Stimulated activated memory B cell treated with anti-CD40 and anti-IgM and Interleukin-4, amounts not matched to agents 10 μg/mL and 1 μg/mL and 100 μg/mL, for 72 hours (primary cell): ENCODE measurements around the gene PRRG4.
"Not testable (repeated sequence)": the region's sequence is repeated elsewhere in the genome, so short reads cannot be mapped to it uniquely, and the experiment has no call there.

Experiments used
- ATAC-seq: fragments of 150-1000 bp; cut with Tn5 transposase; 2 replicates; pipeline ENCODE4 v1.10.0; 2021
- H3K27ac Mint-ChIP-seq: one replicate; pipeline ENCODE4 v1.8.0; 2022; ENCODE audit warnings: mild to moderate bottlenecking, mixed read lengths
- H3K27me3 Mint-ChIP-seq: one replicate; pipeline ENCODE4 v1.8.0; 2022; ENCODE audit warnings: mixed read lengths
- H3K36me3 Mint-ChIP-seq: one replicate; pipeline ENCODE4 v1.8.0; 2022; ENCODE audit warnings: mixed read lengths
- H3K4me1 Mint-ChIP-seq: one replicate; pipeline ENCODE4 v1.8.0; 2022; ENCODE audit warnings: mixed read lengths
- H3K4me3 Mint-ChIP-seq: one replicate; pipeline ENCODE4 v1.8.0; 2022; ENCODE audit warnings: mild to moderate bottlenecking, moderate library complexity, mixed read lengths
- H3K9me3 Mint-ChIP-seq: one replicate; pipeline ENCODE4 v1.8.0; 2022; ENCODE audit warnings: mixed read lengths

The PRRG4 gene

DNA sequence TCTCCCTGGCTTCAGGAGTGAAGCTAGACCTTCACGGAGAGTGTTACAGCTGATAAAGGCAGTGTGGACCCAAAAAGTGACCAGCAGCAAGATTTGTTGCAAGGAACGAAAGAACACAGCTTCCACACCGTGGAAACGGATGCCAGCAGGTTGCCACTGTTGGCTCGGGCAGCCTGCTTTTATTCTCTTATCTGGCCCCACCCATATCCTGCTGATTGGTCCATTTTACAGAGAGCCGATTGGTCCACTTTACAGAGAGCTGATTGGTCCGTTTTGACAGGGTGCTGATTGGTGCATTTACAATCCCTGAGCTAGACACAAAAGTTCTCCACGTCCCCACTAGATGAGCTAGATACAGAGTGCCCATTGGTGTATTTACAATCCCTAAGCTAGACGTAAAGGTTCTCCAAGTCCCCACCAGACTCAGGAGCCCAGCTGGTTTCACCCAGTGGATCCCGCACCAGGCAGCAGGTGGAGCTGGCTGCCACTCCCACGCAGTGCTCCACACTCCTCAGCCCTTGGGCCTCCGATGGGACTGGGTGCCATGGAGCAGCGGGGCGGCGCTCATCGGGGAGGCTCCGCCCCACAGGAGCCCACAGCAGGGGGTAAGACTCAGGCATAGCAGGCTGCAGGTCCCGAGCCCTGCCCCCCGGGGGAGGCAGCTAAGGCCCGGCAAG lies 58.1 kb downstream of the PRRG4 start:
- not testable (repeated sequence) for H3K4me3 Mint-ChIP-seq, H3K27me3 Mint-ChIP-seq, ATAC-seq, H3K9me3 Mint-ChIP-seq, H3K27ac Mint-ChIP-seq, H3K36me3 Mint-ChIP-seq
- H3K4me1 Mint-ChIP-seq = peaks cover 11% of the 10 kb centered on the region

DNA sequence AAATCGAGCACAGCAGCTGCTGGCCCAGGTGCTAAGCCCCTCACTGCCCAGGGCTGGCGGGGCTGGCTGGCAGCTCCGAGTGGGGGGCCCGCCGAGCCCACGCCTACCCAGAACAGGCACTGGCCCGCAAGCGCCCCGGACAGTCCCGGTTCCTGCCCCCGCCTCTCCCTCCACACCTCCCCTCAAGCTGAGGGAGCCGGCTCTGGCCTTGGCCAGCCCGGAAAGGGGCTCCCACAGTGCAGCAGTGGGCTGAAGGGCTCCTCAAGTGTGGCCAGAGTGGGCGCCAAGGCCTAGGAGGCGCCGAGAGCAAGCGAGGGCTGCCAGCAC lies 58.6 kb downstream of the PRRG4 start:
- not testable (repeated sequence) for H3K27ac Mint-ChIP-seq, ATAC-seq, H3K4me3 Mint-ChIP-seq, H3K9me3 Mint-ChIP-seq, H3K36me3 Mint-ChIP-seq, H3K27me3 Mint-ChIP-seq
- peaks cover 13% of the 10 kb centered on the region for H3K4me1 Mint-ChIP-seq

DNA sequence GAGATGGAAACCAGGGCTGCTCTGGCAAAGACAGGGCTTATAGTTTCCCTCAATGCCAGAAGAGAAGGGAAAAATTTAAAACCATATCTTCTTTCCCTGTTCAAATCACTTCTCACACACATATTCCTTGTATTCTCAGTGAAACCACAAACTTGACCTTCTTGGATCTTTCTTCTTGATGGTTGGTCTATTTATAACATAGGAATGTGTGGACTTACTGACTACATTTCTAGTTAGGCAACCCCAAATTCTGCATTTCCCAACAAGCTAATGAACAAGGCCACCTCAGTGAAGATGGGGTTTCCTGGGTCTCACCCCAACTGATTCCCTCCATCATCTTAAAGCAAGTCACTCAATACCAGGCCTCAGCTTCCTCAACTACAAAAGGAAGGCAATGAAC lies 59.1 kb downstream of the PRRG4 start:
- peaks cover 17% of the 10 kb centered on the region for H3K4me1 Mint-ChIP-seq
- ATAC-seq = no peak
- H3K36me3 Mint-ChIP-seq = no peaks in the 10 kb centered on the region
- no peak overlapping the region for H3K4me3 Mint-ChIP-seq
- H3K9me3 Mint-ChIP-seq = no peaks in the 10 kb centered on the region
- no peaks in the 10 kb centered on the region for H3K27me3 Mint-ChIP-seq
- no peak overlapping the region for H3K27ac Mint-ChIP-seq

DNA sequence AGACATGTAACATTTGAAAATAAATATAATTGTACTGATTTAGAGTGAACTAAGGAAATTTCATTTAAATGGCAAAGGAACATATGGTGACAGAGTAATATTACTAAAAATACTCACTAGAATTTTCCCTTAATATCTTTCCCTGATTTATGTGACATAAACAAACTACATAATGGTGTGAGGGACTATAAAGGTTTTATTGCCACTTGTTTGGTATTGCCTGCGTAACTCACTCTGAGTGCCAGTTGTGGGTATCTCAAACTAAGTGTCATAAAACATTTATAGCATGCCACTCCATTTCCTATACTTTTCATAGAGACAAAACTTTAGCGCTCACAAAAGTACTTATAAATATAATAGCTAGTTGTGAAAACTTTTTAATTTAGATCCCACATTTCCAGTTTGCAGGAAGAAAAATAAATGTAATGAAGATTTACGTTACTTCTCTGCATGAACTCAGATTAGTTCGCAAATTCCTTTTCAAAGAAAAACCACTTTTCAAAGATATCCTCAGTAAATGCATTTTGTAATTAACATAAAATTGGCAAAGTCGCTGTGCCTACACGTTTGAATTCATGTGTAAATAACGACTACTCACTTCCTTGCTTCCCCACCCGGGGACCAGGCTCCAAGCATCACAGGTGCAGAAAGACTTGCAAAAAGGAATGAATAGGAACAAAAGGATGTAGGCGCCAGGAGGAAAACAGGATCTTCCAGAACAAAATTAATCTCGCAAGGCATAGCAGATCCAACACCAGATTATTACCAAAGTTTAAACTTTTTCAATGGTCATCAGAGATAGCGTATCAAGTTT lies 61.3 kb downstream of the PRRG4 start:
- no peak overlapping the region for H3K4me3 Mint-ChIP-seq
- no peaks in the 10 kb centered on the region for H3K36me3 Mint-ChIP-seq
- H3K9me3 Mint-ChIP-seq = no peaks in the 10 kb centered on the region
- H3K27me3 Mint-ChIP-seq = no peaks in the 10 kb centered on the region
- peak overlapping the region; percentile 98 for H3K27ac Mint-ChIP-seq
- peaks cover 33% of the 10 kb centered on the region for H3K4me1 Mint-ChIP-seq
- ATAC-seq = no peak

DNA sequence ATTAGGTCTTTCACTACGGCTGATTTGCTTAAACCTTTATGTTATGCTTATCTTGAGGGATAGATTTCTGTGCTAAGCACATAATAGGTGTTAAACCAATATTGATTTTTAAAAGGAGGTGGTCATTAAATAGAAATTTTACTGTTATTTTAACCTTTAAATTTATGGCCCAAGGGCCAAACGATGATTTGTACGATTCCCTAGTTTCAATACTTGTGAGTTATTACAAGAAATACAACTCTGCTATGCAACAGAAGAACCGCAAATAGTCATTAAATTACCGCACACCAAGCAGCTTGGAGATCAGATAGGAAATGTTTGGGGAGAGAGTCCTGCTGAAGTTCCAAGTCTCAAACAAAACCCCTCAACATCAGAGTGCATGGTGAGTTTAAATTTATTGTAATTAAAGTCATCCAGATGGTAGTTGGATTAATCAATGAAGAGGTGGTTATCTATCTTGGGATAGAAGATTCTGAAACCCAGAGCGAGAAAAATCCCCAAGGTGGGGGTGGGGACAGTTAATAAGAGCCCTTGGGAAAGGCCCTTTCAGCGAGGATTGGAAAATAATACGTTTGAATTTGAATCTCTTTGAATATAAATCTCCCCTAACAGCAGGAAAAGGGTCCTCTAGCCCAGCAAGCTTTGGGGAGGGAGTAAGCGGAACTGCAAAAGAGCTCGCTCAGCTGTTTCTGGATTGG lies 62.1 kb downstream of the PRRG4 start:
- Mint-ChIP-seq H3K27ac (peak overlapping the region; percentile 98), H3K4me3 (peak overlapping the region; percentile 78), H3K4me1 (peaks cover 33% of the 10 kb centered on the region), H3K36me3 (no peaks in the 10 kb centered on the region), H3K27me3 (no peaks in the 10 kb centered on the region), H3K9me3 (no peaks in the 10 kb centered on the region)
- no peak for ATAC-seq

DNA sequence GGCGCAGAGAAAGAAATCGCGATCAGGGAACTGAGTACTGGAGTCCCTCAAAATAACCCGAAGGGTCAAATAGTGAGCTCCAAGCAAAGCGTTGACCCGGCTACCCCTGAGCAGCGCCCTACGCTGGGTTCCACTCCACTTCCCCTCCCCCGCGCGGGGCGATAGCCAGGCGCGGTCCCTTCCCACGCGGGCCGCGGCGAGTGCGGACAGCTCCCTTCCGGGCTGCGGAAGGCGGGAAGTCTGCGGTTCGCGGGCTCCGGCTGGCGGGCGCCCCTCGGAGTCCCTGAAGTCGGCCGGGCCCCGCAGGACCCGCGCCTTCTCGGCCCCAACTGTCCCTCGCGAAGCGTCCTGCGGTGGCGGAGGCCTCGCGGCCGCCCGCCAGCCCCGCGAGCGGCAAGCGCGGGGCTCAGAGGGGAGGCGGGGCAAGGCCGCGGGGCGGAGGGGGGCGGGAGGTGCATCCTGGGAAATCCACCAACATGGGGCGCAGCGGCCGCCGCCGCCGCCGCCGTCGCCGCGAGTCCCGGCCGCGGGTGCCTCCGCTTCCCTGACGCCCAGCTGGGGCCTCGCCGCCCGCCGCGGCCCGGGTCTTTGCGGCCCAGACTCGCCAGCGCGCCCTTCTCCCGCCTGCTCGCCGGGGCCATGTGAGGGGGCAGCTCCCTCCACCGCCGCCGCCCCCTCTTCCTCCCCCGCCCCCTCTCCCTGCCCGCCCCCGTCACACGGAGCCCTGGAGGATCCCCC lies 62.8 kb downstream of the PRRG4 start, which contains the start of gene QSER1:
QSER1 (plus strand) TSS at position 457 of the 738 bp plus-strand sequence. CDS start 315 bp downstream, outside the sequence.
- no peaks in the 10 kb centered on the region for H3K36me3 Mint-ChIP-seq
- peak within 1 kb of the TSS; percentile 99 for H3K4me3 Mint-ChIP-seq
- no peaks in the 10 kb centered on the region for H3K27me3 Mint-ChIP-seq
- H3K27ac Mint-ChIP-seq = peak within 1 kb of the TSS; percentile 98
- H3K9me3 Mint-ChIP-seq = no peaks in the 10 kb centered on the region
- peaks cover 37% of the 10 kb centered on the region for H3K4me1 Mint-ChIP-seq
- ATAC-seq = peak; percentile 85

DNA sequence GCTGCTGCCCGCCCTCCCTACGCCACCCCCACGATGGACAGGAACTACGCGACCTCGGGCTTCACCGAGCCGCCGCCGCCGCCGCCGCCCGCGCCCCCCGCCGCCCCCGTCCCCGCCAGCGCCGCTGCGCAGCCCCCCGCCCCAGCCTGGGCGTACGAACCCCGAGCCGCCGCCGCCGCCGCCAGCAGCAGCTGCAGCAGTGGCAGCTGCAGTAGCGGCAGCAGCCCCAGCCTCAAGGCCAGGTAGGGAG lies 63.3 kb downstream of the PRRG4 start:
- no peak for ATAC-seq
- H3K9me3 Mint-ChIP-seq = no peaks in the 10 kb centered on the region

DNA sequence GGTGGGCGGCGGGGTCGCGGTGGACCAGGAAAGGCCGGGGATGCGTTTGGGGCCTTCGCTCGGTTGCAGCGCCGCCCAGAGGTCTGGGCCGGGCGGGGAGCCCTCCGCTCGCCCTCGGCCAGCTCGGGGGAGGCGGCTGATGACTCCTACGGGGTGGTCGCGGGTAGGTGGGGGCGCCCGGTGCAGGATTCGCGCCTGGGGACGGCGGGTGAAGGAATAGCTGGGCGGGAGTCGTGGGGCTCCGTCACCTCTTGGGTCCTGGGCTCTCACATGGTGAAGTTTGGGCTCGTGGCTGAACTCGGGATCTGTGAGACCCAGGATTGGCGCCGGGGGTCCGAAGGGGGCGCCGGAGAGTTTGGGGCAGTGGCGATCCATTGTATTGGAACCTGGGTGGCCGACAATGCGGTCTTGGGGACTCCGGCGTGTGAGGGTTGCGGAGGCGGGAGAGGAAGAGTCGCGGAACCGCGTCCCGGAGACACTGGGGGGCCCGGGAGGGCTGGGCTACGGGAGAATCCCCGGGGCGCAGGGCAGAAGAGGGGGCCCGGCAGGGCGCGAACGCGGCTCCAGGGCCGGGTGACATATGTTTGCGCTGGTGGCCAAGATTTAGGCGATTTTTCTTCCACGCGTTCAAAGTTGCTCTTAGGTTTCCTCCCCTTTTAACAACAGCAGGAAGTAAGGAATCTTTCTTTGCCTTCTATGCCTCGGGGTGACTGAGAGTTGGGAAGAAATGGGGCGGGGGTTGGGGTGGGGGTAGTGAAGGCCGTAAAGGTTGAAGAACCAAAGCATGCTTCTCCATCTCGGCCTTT lies 63.8 kb downstream of the PRRG4 start:
- H3K27ac Mint-ChIP-seq = peak overlapping the region; percentile 98
- no peaks in the 10 kb centered on the region for H3K27me3 Mint-ChIP-seq
- H3K9me3 Mint-ChIP-seq = no peaks in the 10 kb centered on the region
- ATAC-seq = peak; percentile 71
- H3K4me1 Mint-ChIP-seq = peaks cover 44% of the 10 kb centered on the region
- peak overlapping the region; percentile 99 for H3K4me3 Mint-ChIP-seq
- H3K36me3 Mint-ChIP-seq = no peaks in the 10 kb centered on the region

More for the DNA sequence above, 63.3 kb downstream of the PRRG4 start:
- Mint-ChIP-seq H3K4me3 (peak overlapping the region; percentile 99), H3K27ac (peak overlapping the region; percentile 98), H3K4me1 (peaks cover 42% of the 10 kb centered on the region), H3K36me3 (no peaks in the 10 kb centered on the region), H3K27me3 (no peaks in the 10 kb centered on the region)

DNA sequence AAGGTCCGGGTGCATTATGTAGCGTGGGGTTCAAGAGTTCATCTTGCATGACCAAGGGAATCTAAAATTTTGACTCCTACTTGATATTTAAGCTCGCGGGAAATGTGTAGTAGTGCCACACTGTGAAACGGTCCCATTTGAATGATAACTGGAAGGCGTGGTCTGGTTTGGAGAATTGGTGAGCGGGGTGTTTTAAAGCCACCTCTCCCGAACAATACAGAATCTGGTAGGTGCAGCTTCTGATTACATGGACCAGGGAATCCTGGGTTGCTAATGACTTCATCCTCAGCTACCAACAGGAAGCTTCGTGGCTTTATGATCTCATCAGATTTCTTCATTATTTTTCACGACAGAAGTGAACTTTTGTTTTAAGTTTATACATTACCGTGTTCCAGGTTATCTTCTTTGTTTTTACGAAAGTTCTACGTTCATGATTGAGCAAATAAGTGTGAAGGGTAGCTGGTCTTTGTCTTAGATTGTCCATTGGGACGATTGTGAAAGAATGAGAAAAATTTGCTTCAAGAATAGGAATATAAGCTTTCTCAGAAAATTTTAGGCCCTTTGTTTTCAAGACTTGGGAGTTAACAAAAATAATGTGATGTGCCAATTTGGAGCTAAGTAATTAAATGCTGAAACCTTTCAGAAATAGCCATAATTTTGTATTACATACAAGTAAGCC lies 64.6 kb downstream of the PRRG4 start:
- no peaks in the 10 kb centered on the region for H3K9me3 Mint-ChIP-seq
- H3K4me1 Mint-ChIP-seq = peaks cover 44% of the 10 kb centered on the region
- H3K36me3 Mint-ChIP-seq = peaks cover 6% of the 10 kb centered on the region
- H3K4me3 Mint-ChIP-seq = peak overlapping the region; percentile 99
- H3K27me3 Mint-ChIP-seq = no peaks in the 10 kb centered on the region
- ATAC-seq = no peak
- H3K27ac Mint-ChIP-seq = peak overlapping the region; percentile 98

DNA sequence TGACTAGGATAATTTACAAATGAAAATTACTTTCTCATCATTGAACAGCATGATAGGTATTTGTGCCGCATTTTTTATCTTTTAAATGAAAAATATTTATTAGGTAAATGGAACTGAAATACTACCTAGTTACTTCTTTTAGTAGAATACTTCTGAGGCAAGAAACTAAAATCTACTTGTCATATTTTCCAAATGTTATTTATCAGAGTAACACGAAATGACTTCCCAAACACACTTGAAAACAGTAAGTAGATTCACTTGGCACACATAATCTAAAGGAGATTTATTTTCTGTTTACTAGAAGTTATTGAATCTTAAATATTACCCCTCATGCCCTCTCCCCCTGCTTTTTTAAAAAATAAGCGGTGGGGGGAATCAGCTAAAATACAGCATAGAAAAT lies 65.2 kb downstream of the PRRG4 start:
- H3K27me3 Mint-ChIP-seq = no peaks in the 10 kb centered on the region
- peaks cover 12% of the 10 kb centered on the region for H3K36me3 Mint-ChIP-seq
- no peaks in the 10 kb centered on the region for H3K9me3 Mint-ChIP-seq
- H3K4me3 Mint-ChIP-seq = no peak overlapping the region
- ATAC-seq = no peak
- no peak overlapping the region for H3K27ac Mint-ChIP-seq
- H3K4me1 Mint-ChIP-seq = peaks cover 44% of the 10 kb centered on the region

DNA sequence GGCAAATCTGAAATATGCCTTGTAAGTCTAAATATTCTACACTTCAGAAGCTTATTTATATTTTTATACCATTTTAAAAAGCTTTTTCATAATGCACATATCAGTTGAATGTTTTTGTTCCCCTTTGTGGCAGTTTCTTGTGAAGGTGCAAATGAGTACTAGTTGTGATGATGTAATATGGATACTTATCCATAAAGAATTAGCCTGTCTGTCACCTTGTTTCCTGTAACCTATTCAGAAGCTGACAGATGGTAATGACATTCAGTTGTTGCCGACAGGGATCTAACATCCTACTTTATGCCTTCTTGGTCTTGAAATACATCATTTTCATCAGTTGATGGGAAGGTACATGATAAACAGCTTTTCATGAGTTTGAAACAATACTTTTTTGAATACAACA lies 65.7 kb downstream of the PRRG4 start:
- H3K36me3 Mint-ChIP-seq = peaks cover 15% of the 10 kb centered on the region
- H3K4me3 Mint-ChIP-seq = no peak overlapping the region
- no peak overlapping the region for H3K27ac Mint-ChIP-seq
- ATAC-seq = no peak
- H3K4me1 Mint-ChIP-seq = peaks cover 46% of the 10 kb centered on the region
- H3K27me3 Mint-ChIP-seq = no peaks in the 10 kb centered on the region
- no peaks in the 10 kb centered on the region for H3K9me3 Mint-ChIP-seq

DNA sequence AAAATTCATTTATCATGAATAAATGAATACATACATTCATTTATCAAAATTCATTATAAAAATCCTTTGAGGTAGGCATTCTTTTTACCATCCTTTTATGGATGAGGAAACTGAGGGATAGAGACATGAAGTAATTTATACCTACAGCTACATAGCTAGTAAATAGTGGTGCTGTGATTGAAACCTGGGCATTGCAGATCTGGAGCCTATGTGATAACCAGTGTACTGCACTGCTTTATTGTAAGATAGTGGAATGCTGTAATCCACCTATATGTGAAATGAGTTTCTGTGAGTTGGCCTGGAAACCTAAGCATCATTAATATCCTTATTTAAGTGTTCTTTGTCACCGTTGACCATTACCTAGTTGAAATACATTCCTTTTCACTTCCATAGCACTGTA lies 67.4 kb downstream of the PRRG4 start:
- Mint-ChIP-seq H3K4me3 (no peak overlapping the region), H3K9me3 (no peaks in the 10 kb centered on the region), H3K36me3 (peaks cover 15% of the 10 kb centered on the region), H3K27ac (no peak overlapping the region), H3K4me1 (peaks cover 44% of the 10 kb centered on the region), H3K27me3 (no peaks in the 10 kb centered on the region)
- no peak for ATAC-seq

DNA sequence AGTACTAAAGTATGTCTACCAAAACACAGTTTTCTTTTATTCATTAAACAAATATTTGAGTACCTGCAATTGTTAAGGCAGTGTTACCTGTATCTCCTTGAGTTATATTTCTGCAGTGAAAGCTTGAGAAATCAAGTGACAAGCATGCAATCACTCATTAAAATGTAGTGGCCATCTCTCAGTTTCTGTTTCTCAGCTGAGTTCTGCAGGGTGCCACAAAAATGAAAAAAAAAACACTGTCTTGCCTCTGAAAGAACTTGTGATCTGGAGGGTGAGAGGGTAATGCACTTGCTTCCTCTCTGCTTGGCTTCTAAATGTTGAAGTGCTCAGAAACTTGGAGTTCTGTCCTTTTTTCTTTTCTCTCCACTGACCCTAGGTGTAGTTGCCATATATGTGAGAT lies 69.7 kb downstream of the PRRG4 start:
- Mint-ChIP-seq H3K4me1 (peaks cover 49% of the 10 kb centered on the region), H3K27me3 (no peaks in the 10 kb centered on the region), H3K36me3 (peaks cover 20% of the 10 kb centered on the region), H3K27ac (no peak overlapping the region), H3K4me3 (no peak overlapping the region), H3K9me3 (no peaks in the 10 kb centered on the region)
- no peak for ATAC-seq

DNA sequence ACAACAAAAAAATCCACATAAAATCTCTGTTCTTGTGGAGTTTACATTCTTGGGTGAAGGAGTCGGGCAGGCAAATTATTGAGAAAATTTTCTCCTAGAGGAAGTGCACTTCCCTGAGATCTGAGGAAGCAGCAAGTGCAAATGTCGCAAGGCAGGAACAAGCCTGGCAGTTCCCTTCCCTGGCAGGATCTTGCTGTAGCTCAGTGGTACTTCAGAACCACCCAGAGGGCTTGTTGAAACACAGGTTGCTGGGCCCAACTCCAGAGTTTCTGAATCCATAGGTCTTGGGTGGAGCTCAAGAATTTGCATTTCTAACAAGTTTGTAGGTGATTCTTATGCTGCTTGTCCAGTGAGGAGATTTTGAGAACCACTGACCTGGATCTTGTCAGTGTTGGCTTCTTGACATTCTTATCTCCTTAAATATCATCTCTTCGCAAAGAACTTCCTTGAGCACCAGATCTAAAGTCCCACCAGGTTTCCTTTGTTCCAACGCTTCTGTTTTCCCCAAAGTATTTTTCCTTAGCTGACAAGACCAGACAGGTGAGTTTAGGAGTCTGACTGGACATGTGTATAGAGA lies 72.5 kb downstream of the PRRG4 start:
- no peaks in the 10 kb centered on the region for H3K9me3 Mint-ChIP-seq
- no peak for ATAC-seq

More for the DNA sequence above, 72.5 kb downstream of the PRRG4 start:
- H3K36me3 Mint-ChIP-seq = peaks cover 20% of the 10 kb centered on the region
- no peak overlapping the region for H3K4me3 Mint-ChIP-seq
- H3K27ac Mint-ChIP-seq = no peak overlapping the region
- H3K27me3 Mint-ChIP-seq = no peaks in the 10 kb centered on the region
- peaks cover 40% of the 10 kb centered on the region for H3K4me1 Mint-ChIP-seq
